Loucy (cell line): Measurements from ENCODE around the gene ZNF784.

Source experiments
- EZH2phosphoT487 ChIP-seq: fragments of 200-600 bp; IDR thresholded peaks from 2 replicates; pipeline ENCODE4 v1.6.1; 2018; ENCODE audit warnings: antibody characterized with exemption, mild to moderate bottlenecking, moderate library complexity, borderline replicate concordance
- TF ChIP-seq, protein P1 (sequence below): fragments of 200-600 bp; sonication (generic); conservative IDR thresholded peaks from 2 replicates; pipeline ENCODE4 v1.5.1; 2014; ENCODE audit warnings: mild to moderate bottlenecking, antibody characterized with exemption, low read length

GRCh38 chr19:55613930-55614710 is 10.2 kb downstream of the ZNF784 start:
- TF ChIP-seq, protein P1, sequence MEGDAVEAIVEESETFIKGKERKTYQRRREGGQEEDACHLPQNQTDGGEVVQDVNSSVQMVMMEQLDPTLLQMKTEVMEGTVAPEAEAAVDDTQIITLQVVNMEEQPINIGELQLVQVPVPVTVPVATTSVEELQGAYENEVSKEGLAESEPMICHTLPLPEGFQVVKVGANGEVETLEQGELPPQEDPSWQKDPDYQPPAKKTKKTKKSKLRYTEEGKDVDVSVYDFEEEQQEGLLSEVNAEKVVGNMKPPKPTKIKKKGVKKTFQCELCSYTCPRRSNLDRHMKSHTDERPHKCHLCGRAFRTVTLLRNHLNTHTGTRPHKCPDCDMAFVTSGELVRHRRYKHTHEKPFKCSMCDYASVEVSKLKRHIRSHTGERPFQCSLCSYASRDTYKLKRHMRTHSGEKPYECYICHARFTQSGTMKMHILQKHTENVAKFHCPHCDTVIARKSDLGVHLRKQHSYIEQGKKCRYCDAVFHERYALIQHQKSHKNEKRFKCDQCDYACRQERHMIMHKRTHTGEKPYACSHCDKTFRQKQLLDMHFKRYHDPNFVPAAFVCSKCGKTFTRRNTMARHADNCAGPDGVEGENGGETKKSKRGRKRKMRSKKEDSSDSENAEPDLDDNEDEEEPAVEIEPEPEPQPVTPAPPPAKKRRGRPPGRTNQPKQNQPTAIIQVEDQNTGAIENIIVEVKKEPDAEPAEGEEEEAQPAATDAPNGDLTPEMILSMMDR = no peak
- TF ChIP-seq EZH2phosphoT487 = no peak
